ENCODE measurements around the gene ICOSLG. TPM values are rescaled to one million over a fixed set of nuclear protein-coding genes. Genes with fewer than 3 reads are reported as not detected.

The ICOSLG gene
- total and polyA plus RNA-seq, 4 donors = 1.6 to 4.0 (median 2.7) TPM

DNA sequence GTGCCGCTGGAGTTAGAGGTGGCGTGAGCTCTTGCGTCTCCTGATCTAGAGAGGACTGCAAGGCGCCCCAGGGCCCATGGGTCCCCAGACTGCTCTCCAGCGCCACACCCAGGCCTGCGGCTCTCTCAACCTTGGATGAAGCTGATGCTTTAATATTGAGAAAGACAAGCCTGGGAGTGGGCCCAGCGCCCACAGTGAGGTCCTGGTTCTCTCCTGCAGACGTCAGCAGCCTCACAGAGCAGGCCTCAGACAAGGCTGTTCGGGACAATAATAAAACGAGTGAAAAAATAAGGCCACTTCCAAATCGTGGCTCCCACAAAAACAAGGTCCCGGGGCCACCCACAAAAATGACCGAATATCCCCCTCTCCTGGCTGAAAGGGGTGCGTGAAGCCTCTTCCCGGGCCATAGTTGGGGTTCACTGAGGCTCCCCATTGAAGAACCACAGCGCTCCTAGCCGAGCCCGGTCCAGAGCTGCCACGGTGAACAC lies 27.0 kb upstream of the ICOSLG start:
- Histone ChIP-seq H3K27me3 (ENCODE audit: control insufficient read depth in 3 of 3, insufficient read depth in 3 of 3, low read length in 2 of 3) (no peaks in the 10 kb centered on the region), H3K9ac (ENCODE audit: insufficient read depth in 1 of 2, low read length in 2 of 2) (no peak overlapping the region), H3K36me3 (ENCODE audit: control insufficient read depth in 4 of 4, insufficient read depth in 4 of 4, low read length in 4 of 4) (no peaks in the 10 kb centered on the region), H3K4me3 (no peak overlapping the region), H3K27ac (ENCODE audit: low read depth in 1 of 2, low read length in 1 of 2) (no peak overlapping the region), H3K9me3 (ENCODE audit: control insufficient read depth in 4 of 4, insufficient read depth in 3 of 4, low read length in 3 of 4) (no peaks in the 10 kb centered on the region), H3K4me1 (ENCODE audit: control insufficient read depth in 5 of 5, insufficient read depth in 5 of 5, low read length in 5 of 5) (peaks cover 0 to 5% (median 0%) of the 10 kb centered on the region in 5 donors)
- TF ChIP-seq, protein P1, sequence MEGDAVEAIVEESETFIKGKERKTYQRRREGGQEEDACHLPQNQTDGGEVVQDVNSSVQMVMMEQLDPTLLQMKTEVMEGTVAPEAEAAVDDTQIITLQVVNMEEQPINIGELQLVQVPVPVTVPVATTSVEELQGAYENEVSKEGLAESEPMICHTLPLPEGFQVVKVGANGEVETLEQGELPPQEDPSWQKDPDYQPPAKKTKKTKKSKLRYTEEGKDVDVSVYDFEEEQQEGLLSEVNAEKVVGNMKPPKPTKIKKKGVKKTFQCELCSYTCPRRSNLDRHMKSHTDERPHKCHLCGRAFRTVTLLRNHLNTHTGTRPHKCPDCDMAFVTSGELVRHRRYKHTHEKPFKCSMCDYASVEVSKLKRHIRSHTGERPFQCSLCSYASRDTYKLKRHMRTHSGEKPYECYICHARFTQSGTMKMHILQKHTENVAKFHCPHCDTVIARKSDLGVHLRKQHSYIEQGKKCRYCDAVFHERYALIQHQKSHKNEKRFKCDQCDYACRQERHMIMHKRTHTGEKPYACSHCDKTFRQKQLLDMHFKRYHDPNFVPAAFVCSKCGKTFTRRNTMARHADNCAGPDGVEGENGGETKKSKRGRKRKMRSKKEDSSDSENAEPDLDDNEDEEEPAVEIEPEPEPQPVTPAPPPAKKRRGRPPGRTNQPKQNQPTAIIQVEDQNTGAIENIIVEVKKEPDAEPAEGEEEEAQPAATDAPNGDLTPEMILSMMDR (IDR thresholded peaks at IDR 0.05; ENCODE audit: control extremely low read depth, extremely low read depth) = no peak
- DNase-seq (no peak), ATAC-seq (ENCODE audit: insufficient read depth, low FRiP score) (no peak)
- 78 to 82% methylated on average over 19 of the region's 19 CpGs for WGBS, 2 donors

DNA sequence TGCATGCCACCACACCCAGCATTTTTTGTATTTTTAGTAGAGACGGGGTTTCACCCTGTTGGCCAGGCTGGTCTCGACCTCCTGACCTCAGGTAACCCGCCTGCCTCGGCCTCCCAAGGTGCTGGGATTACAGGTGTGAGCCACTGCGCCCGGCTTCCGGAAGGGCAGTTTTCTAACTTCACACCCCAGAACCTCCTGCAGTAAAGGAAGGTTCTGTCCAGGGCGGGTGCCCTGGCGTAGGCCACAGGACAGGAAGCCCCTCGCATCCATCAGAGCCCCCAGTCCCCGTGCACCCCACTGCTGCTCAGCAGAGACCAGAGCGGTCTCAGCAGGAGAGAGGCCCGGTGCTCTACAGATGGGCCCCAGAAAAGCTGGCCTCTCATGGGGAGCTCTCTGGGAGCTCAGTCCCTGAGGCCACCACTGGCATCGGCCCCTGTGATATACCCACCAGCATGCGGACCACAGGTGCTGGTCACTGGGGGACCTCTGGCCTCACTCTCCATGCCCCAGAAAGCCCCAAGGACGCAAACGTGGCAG lies 25.1 kb upstream of the ICOSLG start:
- peaks cover 0 to 5% (median 0%) of the 10 kb centered on the region in 5 donors for H3K4me1 ChIP-seq (ENCODE audit: control insufficient read depth in 5 of 5, insufficient read depth in 5 of 5, low read length in 5 of 5)
- no peaks in the 10 kb centered on the region for H3K9me3 ChIP-seq (ENCODE audit: control insufficient read depth in 4 of 4, insufficient read depth in 3 of 4, low read length in 3 of 4)
- no peaks in the 10 kb centered on the region for H3K27me3 ChIP-seq (ENCODE audit: control insufficient read depth in 3 of 3, insufficient read depth in 3 of 3, low read length in 2 of 3)
- DNase-seq (no peak), ATAC-seq (ENCODE audit: insufficient read depth, low FRiP score) (no peak)
- no peaks in the 10 kb centered on the region for H3K36me3 ChIP-seq (ENCODE audit: control insufficient read depth in 4 of 4, insufficient read depth in 4 of 4, low read length in 4 of 4)
- no peak overlapping the region for H3K27ac ChIP-seq (ENCODE audit: low read depth in 1 of 2, low read length in 1 of 2)
- 92 to 94% methylated on average over 17 of the region's 17 CpGs for WGBS, 2 donors
- H3K4me3 ChIP-seq = no peak overlapping the region
- no peak overlapping the region for H3K9ac ChIP-seq (ENCODE audit: insufficient read depth in 1 of 2, low read length in 2 of 2)
- TF ChIP-seq, protein P1 (IDR thresholded peaks at IDR 0.05; ENCODE audit: control extremely low read depth, extremely low read depth) = no peak

DNA sequence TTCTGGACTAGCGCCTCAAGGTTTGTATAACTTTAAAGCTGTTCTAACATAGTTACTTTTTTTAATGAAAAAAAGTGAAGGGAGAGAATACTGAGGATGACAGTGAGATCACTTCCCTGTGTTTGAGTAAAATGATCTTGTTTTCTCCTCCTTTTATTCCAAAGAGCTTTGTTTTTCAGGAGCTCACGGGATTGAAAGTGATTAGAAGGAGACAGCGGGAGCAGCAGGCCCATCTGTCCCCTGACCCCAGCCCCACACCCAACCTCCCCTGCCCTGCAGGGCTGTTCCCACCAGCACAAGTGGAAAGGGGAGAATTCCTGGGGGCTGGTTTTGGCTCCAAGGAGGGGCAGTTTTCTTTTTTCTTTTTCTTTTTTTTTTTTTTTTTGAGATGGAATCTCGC lies 23.0 kb upstream of the ICOSLG start:
- no peaks in the 10 kb centered on the region for H3K36me3 ChIP-seq (ENCODE audit: control insufficient read depth in 4 of 4, insufficient read depth in 4 of 4, low read length in 4 of 4)
- no peak for DNase-seq
- no peak overlapping the region for H3K27ac ChIP-seq (ENCODE audit: low read depth in 1 of 2, low read length in 1 of 2)
- peaks cover 0 to 5% (median 0%) of the 10 kb centered on the region in 4 donors for H3K9me3 ChIP-seq (ENCODE audit: control insufficient read depth in 4 of 4, insufficient read depth in 3 of 4, low read length in 3 of 4)
- ATAC-seq (ENCODE audit: insufficient read depth, low FRiP score) = no peak
- no peak overlapping the region for H3K4me3 ChIP-seq
- H3K9ac ChIP-seq (ENCODE audit: insufficient read depth in 1 of 2, low read length in 2 of 2) = peak overlapping the region in 1 of 2 donors; percentile 26
- TF ChIP-seq, protein P1 (IDR thresholded peaks at IDR 0.05; ENCODE audit: control extremely low read depth, extremely low read depth) = no peak
- 91 to 98% methylated on average over 3 to 4 of the region's 4 CpGs for WGBS, 2 donors
- peaks cover 0 to 5% (median 0%) of the 10 kb centered on the region in 5 donors for H3K4me1 ChIP-seq (ENCODE audit: control insufficient read depth in 5 of 5, insufficient read depth in 5 of 5, low read length in 5 of 5)
- no peaks in the 10 kb centered on the region for H3K27me3 ChIP-seq (ENCODE audit: control insufficient read depth in 3 of 3, insufficient read depth in 3 of 3, low read length in 2 of 3)

Data from lung (tissue), 12 donors.